Left hindlimb (tissue), 1 donor: Measurements from ENCODE around the gene TBX19.

Source experiments
- DNase-seq: peaks from one replicate; pipeline ENCODE4 v3.0.0-alpha.2; 2018

TBX19 gene

DNA sequence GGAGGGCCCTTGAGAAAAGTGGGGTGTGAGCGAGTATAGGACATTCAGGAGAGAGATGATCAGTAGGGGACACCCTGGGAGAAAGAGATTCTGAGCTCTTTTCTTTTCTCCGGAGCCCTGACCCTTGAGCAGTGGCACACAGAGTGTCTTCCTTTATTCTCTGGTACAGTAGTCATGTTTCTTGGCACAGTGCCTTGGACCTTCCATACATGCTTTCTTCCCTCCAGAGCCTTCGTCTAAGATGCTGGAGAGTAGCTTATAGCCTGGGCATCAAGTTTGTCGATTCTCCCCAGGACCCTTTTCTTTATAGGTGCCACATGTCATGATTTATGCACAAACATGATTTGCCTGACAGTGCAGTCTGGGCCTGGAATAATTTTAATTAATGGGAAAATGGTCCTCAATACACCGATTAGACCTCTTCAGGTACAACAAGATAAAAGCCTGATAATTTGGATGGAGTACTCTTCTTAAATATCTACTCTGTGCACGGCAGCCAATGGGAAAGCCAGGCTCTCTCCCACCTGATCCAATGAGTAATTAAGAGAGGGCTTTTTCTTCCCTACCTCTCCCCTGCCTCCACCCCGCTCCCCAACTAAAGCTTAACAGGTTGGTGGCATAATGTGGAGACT is at the start of gene TBX19:
Gene TBX19 (plus strand): TSS at position 582 of the 632 bp plus-strand sequence. CDS start 214 bp downstream, outside the sequence.
- no peak for DNase-seq

DNA sequence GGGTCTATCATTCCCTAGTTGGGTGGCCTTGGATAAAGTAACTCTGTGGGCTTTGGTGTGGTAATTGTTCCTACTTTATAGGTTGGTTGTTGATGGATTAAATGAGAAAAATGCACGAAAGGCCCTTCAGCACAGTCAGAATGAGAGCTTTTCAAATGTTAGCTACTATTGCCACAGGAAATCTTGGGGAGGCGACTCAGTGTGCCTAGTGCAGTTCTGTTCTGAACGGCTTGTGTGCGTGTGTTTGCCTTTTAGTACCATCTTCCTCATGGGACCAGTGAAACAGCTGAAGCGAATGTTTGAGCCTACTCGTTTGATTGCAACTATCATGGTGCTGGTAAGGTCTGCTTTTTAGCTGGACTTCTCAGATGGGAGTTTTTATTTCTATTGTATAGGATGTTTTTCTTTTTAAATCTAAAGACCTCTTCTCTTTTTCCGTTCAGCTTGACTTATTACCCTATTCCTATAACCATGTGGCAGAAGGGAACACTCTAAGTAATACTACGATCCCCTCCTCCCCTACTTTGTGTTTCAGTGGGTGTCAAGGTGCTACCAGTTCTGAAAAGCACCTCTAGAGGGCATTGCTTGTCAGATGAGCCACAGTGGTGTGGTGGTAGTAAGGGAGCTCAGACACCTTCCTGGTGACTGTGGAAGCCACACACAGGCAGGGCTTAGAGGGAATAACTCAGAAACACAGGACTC is 45.7 kb upstream of the TBX19 start:
- no peak for DNase-seq

DNA sequence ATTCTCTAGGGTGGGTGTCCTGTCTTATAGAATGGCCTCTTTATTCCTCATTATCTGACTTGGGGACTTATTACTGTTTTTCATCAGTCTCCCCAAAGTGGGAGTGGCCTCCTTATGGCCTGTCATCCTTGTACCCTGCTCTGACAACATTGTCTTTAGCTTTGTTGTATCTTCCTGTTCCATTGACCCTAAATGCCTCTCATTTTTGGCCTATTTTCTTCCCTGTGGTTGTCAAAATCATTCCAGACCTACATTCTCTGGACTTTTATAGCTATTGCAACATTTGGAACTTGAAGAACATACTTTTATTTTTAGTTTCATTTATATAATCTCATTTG is 45.2 kb upstream of the TBX19 start:
- DNase-seq, result no peak

DNA sequence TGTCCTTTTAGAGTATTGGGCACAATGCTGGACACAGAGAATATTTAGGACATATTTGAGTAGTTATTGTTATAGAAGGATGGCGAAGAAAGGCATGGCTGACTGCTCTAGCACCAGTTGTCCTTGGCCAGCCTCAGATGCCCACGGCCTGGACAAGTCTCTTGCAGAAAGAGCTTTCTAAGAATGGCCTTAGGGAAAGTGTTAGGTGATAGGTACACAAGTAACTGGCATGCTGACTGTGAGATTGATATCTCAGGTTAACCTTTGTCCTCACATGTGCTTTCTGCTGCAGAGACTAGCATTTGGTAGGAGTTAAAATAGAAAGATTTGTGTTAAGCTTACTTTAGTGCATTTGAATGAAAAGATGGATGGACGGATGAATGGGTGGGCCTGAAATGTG is 44.7 kb upstream of the TBX19 start:
- DNase-seq, result no peak

DNA sequence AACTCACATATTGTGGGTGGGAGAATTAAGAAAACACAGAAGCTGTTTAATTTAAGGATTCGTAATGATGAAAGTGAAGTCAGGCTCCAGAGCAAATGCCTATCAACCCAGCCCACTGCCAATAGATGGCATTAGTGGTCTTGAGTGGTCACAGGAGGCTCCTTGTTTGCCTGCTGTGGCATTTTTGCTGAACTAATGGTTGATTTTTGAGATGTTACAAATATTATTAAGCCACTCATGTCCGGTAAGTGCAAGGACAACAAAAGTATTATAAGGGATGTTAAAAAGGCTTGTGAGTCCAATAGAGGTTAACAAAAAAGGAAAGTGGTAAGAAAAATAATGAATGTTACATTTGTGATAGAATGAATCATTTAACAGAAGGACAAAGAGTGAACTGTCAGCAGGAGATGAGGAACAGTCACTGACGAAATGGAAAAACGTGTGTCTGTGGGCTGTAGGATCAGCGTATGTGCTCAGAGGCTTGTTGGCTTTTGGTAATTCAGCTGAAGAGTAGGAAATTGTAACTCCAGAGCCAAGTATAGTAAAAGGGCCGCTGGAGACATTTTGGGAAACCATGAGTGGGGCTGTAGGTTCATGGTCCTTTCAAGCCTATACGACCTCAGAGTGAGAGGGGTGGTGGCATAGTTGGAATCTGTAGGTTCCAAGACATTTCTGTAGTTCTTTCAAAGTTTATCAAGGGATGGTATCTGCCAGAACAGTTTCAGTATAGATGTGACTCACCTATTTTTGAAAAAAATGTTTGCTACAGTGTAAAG is 43.7 kb upstream of the TBX19 start:
- no peak for DNase-seq

- DNase-seq, result no peak
Observed at GRCh38 chr1:168243198-168243597, 37.5 kb upstream of the TBX19 start.

- no peak for DNase-seq
Observed at GRCh38 chr1:168243636-168244212, 37.0 kb upstream of the TBX19 start.

GRCh38 chr1:168245042-168245441 is 35.6 kb upstream of the TBX19 start:
- no peak for DNase-seq

- DNase-seq, result no peak
Observed at GRCh38 chr1:168246506-168246905, 34.2 kb upstream of the TBX19 start.

DNA sequence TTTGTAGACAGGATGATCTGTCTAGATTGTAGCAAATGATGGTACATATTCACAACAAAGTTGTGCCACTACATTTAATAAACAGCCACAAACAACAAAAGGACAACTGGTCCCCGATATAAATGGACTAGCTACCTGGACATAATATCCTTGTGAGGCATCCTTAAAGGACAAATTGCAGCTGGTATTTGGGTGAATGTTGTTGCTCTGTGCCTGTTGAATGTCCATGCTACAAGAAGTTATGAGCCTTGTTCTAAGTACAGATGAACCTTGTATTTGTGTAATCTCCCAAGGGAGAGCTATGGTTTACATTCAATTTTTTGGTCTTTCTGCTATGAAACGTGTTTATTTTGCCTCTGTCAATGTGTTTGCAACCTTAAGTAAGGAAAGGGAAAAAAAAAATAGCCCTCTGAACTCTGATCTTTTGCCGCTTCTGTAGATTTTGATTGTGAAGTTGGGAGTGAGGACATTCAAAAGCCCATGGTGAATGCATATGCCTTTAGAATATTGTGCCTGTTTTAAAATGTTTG is 28.4 kb upstream of the TBX19 start:
- DNase-seq, result no peak

GRCh38 chr1:168256164-168256563 is 24.5 kb upstream of the TBX19 start:
- DNase-seq, result no peak

GRCh38 chr1:168257397-168257796 is 23.3 kb upstream of the TBX19 start:
- DNase-seq, result no peak

DNA sequence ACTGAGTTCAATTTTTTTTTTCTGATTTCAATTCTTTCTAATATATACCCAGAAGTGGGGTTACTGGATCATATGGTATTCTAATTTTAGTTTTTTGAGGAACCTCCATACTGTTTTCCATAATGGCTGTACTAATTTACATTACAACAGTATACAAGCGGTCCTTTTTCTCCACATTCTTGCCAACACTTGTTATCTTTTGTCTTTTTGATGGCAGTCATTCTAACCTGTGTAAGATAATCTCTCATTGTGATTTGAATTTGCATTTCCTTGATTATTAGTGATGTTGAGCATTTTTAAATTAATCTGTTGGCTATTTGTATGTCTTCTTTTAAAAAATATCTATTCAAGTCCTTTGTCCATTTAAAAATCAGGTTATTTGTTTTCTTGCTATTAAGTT is 21.1 kb upstream of the TBX19 start:
- DNase-seq, result no peak

- no peak for DNase-seq
Observed at GRCh38 chr1:168260393-168260792, 20.3 kb upstream of the TBX19 start.

DNA sequence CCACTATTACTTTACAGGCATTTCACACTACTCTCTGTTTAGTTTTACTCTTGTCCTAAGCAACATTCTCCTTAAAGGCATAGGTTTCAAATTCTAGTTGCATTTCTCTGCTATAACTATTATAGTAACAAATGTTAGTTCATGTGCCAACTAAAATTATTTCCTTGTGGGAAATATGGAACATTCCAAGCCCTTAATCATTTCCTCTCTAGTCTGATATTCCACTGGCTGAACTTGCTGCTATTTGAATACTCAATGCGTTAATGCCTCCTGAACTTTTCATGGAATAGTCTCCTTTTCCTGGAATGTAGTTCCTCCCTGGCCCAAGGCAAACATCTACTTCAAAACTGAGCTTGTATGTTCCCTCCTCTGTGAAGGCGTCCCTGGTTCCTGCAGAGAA is 19.3 kb upstream of the TBX19 start:
- no peak for DNase-seq

DNA sequence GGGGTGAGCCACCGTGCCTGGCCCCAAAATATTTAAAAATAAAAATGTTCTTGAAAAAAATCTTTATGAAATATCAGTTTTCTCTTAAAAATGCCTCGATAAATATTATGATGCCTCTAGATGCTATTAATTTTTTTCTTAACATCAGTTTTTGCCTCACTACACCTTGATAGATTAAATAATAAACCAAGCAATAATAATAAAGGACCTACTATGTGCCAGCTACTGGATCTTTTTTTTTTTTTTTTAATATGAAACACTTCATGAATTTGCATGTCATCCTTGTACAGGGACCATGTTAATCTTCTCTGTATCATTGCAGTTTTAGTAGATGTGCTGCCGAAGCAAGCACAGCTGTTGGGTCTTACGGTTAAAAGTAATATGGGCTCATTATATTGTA is 17.5 kb upstream of the TBX19 start:
- DNase-seq, result no peak

DNA sequence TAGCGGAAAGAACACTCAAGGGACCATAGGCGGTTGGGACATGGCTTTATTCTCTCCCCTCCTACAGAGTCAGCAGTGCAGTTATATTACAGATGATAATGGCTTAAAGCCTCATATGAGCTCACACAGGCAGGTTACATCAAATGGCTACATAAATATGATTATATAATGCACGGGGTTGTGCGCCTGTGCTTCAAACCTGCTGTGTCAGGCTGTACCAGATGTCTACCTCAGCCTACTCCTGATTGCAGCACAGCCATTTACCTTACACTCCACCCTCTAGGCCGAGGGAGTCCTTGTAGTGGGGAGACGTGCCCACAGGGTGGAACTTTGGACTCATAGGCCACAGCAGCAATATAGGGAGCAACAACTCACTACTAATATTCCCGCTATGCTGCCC is 16.4 kb upstream of the TBX19 start:
- no peak for DNase-seq

- no peak for DNase-seq
Observed at GRCh38 chr1:168265596-168265995, 15.1 kb upstream of the TBX19 start.

DNA sequence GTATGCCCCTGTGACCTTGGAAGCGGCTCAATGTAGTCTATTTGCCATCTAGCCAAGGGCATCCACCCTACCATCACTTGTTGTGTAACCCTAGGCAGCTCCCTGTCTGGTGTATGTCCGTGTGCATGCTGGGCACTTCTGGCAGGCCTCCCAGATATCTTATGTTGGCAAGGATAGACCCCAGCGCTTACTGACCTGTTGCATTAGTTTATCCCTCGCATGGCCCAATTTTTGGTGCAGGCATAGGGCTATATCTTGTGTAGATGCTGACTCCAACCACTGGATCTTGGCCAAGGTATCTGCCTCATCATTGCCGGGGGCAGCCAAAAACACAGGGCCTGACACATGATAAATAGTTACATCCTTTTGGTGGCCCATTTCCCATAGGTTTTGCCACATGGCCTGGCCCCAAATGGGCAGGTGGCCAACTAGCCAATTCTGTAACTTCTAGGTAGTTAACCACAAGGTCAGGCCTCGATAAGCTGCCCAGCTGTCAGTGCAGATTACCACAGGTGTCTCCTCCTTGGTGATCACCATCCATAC is 14.0 kb upstream of the TBX19 start:
- DNase-seq, result no peak

DNA sequence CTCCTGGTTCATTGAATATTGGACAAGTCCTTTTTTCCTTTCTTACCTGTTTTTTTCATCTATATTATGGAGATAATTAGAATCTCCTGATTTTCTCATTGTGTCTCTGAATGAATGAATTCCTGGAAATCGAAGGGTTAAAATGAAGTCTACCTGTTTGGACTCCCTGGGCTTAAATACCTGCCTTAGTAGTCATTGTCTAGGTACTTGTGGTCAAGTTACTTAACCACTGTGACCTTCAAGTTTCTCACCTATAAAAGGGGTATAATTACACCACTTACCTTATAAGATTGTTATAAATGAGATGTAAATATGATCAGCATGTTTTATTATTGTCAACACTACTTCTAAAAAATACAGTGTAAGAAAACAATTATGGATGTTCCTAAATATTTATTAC is 9.0 kb upstream of the TBX19 start:
- no peak for DNase-seq

GRCh38 chr1:168273575-168273974 is 7.1 kb upstream of the TBX19 start:
- no peak for DNase-seq

- DNase-seq, result no peak
Observed at GRCh38 chr1:168279253-168279652, 1.4 kb upstream of the TBX19 start.

DNA sequence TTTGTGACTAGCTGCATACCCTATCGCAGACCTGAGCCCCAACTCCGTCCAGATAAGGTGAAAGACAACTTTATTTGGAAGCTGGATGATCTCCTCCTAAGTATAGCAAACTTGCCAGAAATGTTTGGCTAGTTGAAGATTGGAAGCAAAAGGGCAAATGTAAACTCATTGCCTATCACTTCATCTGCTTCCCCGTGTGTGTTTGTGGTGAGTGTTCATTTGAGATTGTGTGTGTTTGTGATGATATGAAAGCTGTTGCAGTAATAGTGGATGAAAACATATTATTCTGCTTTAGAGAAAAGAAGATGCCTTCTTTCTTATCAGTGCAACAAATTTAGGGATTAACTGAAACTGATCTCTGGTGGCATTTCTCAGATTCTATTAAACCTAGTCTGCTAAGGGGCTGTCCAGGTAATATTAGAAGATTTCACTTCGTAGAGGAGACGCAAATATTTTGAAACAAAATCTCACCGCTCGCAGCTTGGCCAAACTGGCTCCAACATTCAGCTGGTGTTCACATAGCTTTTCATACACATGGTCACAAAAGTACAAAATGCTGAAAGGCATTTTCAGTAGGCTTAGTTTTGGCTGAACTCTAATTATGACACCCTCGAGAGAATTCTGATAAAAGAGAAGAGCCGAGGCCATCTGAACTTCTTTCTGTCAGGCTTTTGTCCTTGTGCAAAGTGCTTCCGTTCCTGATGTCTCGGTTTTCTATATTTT is 1.1 kb downstream of the TBX19 start:
- DNase-seq, result no peak
